ENCODE data around the gene RNF8. TPM values are rescaled to one million over a fixed set of nuclear protein-coding genes. Genes with fewer than 3 reads are reported as not detected.
A peak's percentile ranks its signal among the peaks of the same experiment; 100 is the strongest.

RNF8 gene
- total RNA-seq, 1 donor from 2014 or later, result 18.3 TPM

DNA sequence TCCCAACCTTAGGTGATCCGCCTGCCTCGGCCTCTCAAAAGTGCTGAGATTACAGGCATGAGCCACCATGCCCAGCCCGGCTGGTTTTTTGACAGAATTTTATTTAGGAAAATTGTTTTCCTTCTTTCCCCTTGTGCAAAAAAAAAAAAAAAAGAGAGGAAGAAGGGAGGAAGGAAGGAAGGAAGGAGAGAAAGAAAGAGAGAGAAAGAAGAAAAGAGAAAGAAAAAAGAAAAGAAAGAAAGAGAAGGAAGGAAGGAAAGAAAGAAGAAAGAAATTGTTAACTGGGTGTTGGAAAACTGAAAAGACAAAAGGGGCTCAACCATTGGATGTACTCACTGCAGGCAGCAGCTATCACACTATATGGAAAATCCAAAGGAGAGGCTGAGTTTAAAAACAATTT lies 1.4 kb upstream of the RNF8 start:
- H3K4me1 Mint-ChIP-seq (ENCODE audit: unreplicated experiment), result peaks cover 25% of the 10 kb centered on the region
- H3K9me3 Mint-ChIP-seq (ENCODE audit: unreplicated experiment), result no peaks in the 10 kb centered on the region

DNA sequence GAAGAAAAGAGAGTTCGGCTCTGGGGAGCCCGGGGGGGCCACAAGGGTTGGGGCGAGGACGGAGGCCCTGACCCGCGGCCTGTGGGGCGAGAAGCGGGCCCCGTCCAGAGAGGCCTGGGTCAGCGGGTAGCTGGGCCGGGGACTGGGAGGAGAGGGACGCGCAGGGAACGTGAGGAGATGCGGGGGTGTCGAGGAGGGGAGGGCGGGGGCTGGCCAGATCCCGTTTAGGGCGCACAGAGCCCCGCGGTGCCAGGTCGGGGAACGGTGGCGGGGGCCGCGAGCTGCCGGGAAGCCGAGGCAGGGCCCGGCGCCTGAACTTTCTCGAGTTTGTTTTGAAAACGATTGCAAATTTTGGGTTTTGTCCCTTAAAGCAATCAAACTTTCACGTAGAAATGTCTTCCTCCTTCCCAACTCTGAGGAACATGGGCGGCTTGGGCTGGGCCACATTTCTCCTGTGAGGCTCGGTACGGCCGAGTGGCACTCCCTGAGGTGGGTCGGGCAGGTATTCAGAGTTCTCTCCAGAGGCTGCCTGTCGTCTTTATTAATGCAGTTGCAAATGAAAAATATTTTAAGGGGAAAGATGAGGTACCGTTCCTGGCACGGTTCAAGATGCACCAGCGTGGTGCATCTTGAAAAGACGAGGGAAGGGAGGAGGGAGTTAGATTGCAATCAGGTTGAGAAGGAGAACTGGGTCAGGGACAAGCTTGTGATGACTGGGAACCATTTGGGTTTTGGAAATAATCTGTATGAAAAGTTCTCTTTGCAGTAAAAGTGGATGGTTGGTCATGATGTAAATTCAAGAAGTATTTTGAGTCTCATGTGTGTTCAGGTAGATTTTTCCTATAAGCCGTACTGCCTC lies 972 bp downstream of the RNF8 start:
- Mint-ChIP-seq H3K27me3 (ENCODE audit: unreplicated experiment) (no peaks in the 10 kb centered on the region), H3K9me3 (ENCODE audit: unreplicated experiment) (no peaks in the 10 kb centered on the region), H3K4me3 (ENCODE audit: unreplicated experiment) (peak overlapping the region; percentile 95), H3K36me3 (ENCODE audit: unreplicated experiment) (peaks cover 2% of the 10 kb centered on the region), H3K27ac (ENCODE audit: unreplicated experiment) (peak overlapping the region; percentile 88), H3K4me1 (ENCODE audit: unreplicated experiment) (peaks cover 24% of the 10 kb centered on the region)
- TF ChIP-seq, protein P1, sequence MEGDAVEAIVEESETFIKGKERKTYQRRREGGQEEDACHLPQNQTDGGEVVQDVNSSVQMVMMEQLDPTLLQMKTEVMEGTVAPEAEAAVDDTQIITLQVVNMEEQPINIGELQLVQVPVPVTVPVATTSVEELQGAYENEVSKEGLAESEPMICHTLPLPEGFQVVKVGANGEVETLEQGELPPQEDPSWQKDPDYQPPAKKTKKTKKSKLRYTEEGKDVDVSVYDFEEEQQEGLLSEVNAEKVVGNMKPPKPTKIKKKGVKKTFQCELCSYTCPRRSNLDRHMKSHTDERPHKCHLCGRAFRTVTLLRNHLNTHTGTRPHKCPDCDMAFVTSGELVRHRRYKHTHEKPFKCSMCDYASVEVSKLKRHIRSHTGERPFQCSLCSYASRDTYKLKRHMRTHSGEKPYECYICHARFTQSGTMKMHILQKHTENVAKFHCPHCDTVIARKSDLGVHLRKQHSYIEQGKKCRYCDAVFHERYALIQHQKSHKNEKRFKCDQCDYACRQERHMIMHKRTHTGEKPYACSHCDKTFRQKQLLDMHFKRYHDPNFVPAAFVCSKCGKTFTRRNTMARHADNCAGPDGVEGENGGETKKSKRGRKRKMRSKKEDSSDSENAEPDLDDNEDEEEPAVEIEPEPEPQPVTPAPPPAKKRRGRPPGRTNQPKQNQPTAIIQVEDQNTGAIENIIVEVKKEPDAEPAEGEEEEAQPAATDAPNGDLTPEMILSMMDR (IDR thresholded peaks at IDR 0.05), result no peak
- DNase-seq (ENCODE audit: extremely low spot score, unreplicated experiment), result peak; percentile 84

More for the DNA sequence above, 1.4 kb upstream of the RNF8 start:
- Mint-ChIP-seq H3K4me3 (ENCODE audit: unreplicated experiment) (peak overlapping the region; percentile 22), H3K36me3 (ENCODE audit: unreplicated experiment) (no peaks in the 10 kb centered on the region), H3K27me3 (ENCODE audit: unreplicated experiment) (no peaks in the 10 kb centered on the region), H3K27ac (ENCODE audit: unreplicated experiment) (no peak overlapping the region)
- no peak for DNase-seq (ENCODE audit: extremely low spot score, unreplicated experiment)
- TF ChIP-seq, protein P1 (IDR thresholded peaks at IDR 0.05), result no peak

DNA sequence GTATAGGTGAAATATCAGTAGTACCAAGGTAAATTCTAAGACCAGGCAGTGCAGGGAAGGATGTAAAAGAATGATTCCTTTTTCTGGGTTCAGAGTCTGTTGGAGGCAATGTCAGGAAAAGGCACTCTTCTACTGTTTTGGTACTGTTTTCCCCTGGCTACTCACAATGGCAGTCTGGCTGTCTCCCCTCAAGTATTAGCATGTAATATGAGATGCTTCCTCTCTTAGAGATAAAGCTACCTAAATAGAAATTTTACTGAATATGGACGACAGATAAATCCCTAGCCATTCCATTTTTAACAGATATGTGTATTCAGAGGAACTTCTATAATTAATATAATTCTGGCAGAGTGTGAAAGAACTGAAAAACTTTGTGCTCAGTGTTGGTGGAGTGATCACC lies 3.5 kb downstream of the RNF8 start:
- H3K9me3 Mint-ChIP-seq (ENCODE audit: unreplicated experiment), result no peaks in the 10 kb centered on the region

DNA sequence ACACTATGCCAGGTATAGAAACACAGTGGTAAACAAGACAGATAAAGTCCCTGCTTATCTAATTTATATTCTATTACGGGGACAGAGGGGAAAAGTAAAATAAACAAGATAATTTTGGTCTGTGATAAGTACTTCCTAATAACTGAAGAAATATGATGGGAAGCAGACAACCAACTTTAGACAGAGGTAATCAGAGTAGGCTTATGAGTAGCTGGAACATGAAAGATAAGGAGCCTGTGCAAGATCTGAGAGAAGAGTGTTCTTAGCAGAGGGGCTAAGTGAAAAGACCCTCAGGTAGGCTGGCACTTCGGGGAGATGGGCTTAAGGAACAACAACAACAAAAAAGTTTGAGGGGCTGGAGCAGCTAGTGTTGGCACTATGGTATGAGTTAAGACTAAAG lies 4.1 kb downstream of the RNF8 start:
- TF ChIP-seq, protein P1 (IDR thresholded peaks at IDR 0.05), result no peak
- no peaks in the 10 kb centered on the region for H3K9me3 Mint-ChIP-seq (ENCODE audit: unreplicated experiment)
- H3K4me3 Mint-ChIP-seq (ENCODE audit: unreplicated experiment), result no peak overlapping the region
- no peaks in the 10 kb centered on the region for H3K27me3 Mint-ChIP-seq (ENCODE audit: unreplicated experiment)
- H3K36me3 Mint-ChIP-seq (ENCODE audit: unreplicated experiment), result peaks cover 5% of the 10 kb centered on the region
- H3K27ac Mint-ChIP-seq (ENCODE audit: unreplicated experiment), result no peak overlapping the region
- H3K4me1 Mint-ChIP-seq (ENCODE audit: unreplicated experiment), result peaks cover 23% of the 10 kb centered on the region
- no peak for DNase-seq (ENCODE audit: extremely low spot score, unreplicated experiment)

More for the DNA sequence above, 3.5 kb downstream of the RNF8 start:
- Mint-ChIP-seq H3K4me1 (ENCODE audit: unreplicated experiment) (peaks cover 24% of the 10 kb centered on the region), H3K4me3 (ENCODE audit: unreplicated experiment) (no peak overlapping the region), H3K27ac (ENCODE audit: unreplicated experiment) (no peak overlapping the region), H3K36me3 (ENCODE audit: unreplicated experiment) (peaks cover 5% of the 10 kb centered on the region), H3K27me3 (ENCODE audit: unreplicated experiment) (no peaks in the 10 kb centered on the region)
- DNase-seq (ENCODE audit: extremely low spot score, unreplicated experiment), result no peak
- TF ChIP-seq, protein P1 (IDR thresholded peaks at IDR 0.05), result no peak

DNA sequence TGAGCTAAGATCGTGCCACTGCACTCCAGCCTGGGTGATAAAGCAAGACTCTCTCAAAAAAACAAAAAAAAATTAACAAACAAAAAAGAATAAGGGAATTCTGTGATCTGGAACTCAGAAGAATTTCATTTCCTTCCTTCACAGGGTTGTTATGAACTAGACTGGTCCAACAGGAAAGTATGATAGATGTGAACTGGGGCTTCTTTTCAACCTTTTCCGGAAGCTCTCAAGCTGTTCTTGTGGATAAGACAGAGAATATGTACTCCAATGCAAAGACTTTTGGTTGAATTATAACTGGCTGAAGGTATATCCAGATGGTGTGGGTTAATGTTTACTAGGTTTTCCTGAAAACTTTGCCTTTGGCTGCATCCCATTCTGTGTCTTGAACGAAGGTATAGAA lies 5.3 kb downstream of the RNF8 start:
- H3K4me3 Mint-ChIP-seq (ENCODE audit: unreplicated experiment), result no peak overlapping the region
- H3K36me3 Mint-ChIP-seq (ENCODE audit: unreplicated experiment), result peaks cover 11% of the 10 kb centered on the region
- H3K4me1 Mint-ChIP-seq (ENCODE audit: unreplicated experiment), result peaks cover 13% of the 10 kb centered on the region
- TF ChIP-seq, protein P1 (IDR thresholded peaks at IDR 0.05), result no peak
- no peaks in the 10 kb centered on the region for H3K9me3 Mint-ChIP-seq (ENCODE audit: unreplicated experiment)
- H3K27ac Mint-ChIP-seq (ENCODE audit: unreplicated experiment), result no peak overlapping the region
- no peaks in the 10 kb centered on the region for H3K27me3 Mint-ChIP-seq (ENCODE audit: unreplicated experiment)
- DNase-seq (ENCODE audit: extremely low spot score, unreplicated experiment), result no peak
